ENCODE measurements around the gene CNGA2.
"Not testable (repeated sequence)": the region's sequence is repeated elsewhere in the genome, so short reads cannot be mapped to it uniquely, and the experiment has no call there.

Gene CNGA2

GRCh38 chrX:151695583-151696340, 38.8 kb upstream of the CNGA2 start:
- peaks cover 0 to 6% (median 0%) of the 10 kb centered on the region in 5 experiments for H3K9me3 ChIP-seq (ENCODE audit: control extremely low read depth in 1 of 5, control insufficient read depth in 4 of 5, insufficient read depth in 2 of 5, low read depth in 1 of 5, low read length in 4 of 5)
- H3K27me3 ChIP-seq (replicated peaks in 2 of 5; ENCODE audit: control insufficient read depth in 4 of 5, insufficient read depth in 5 of 5, low read length in 4 of 5), result peaks cover 2 to 52% (median 11%) of the 10 kb centered on the region in 5 experiments
- DNase-seq, result peak in 2 of 3 donors; percentile 10 to 30
- no peak overlapping the region for H3K27ac ChIP-seq (ENCODE audit: insufficient read depth in 1 of 2, low read depth in 1 of 2, low read length in 2 of 2, poor library complexity in 1 of 2, severe bottlenecking in 2 of 2)
- WGBS (ENCODE audit: insufficient coverage), result 44% methylated on average over 17 of the region's 19 CpGs
- CTCF ChIA-PET, result no interaction called here
- H3K4me3 ChIP-seq (ENCODE audit: control insufficient read depth in 1 of 7, extremely low read depth in 1 of 7, insufficient read depth in 4 of 7, low read depth in 2 of 7, low read length in 6 of 7), result no peak overlapping the region
- no peaks in the 10 kb centered on the region for H3K36me3 ChIP-seq (ENCODE audit: control insufficient read depth in 4 of 4, insufficient read depth in 4 of 4, low read length in 3 of 4)
- POLR2A ChIA-PET, result no interaction called here
- H3K4me1 ChIP-seq (ENCODE audit: control extremely low read depth in 1 of 4, control insufficient read depth in 4 of 4, insufficient read depth in 4 of 4, low read length in 3 of 4), result peaks cover 0 to 6% (median 0%) of the 10 kb centered on the region in 4 experiments

GRCh38 chrX:151697082-151697481, 37.5 kb upstream of the CNGA2 start:
- H3K36me3 ChIP-seq (ENCODE audit: control insufficient read depth in 4 of 4, insufficient read depth in 4 of 4, low read length in 3 of 4); H3K27ac ChIP-seq (ENCODE audit: insufficient read depth in 1 of 2, low read depth in 1 of 2, low read length in 2 of 2, poor library complexity in 1 of 2, severe bottlenecking in 2 of 2); H3K4me3 ChIP-seq (ENCODE audit: control insufficient read depth in 1 of 7, extremely low read depth in 1 of 7, insufficient read depth in 4 of 7, low read depth in 2 of 7, low read length in 6 of 7); H3K4me1 ChIP-seq (ENCODE audit: control extremely low read depth in 1 of 4, control insufficient read depth in 4 of 4, insufficient read depth in 4 of 4, low read length in 3 of 4); POLR2A ChIA-PET; CTCF ChIA-PET; DNase-seq; H3K9me3 ChIP-seq (ENCODE audit: control extremely low read depth in 1 of 5, control insufficient read depth in 4 of 5, insufficient read depth in 2 of 5, low read depth in 1 of 5, low read length in 4 of 5): not testable (repeated sequence)
- WGBS (ENCODE audit: insufficient coverage), result 98% methylated on average over 4 of the region's 8 CpGs
- peaks cover 2 to 50% (median 11%) of the 10 kb centered on the region in 5 experiments for H3K27me3 ChIP-seq (replicated peaks in 2 of 5; ENCODE audit: control insufficient read depth in 4 of 5, insufficient read depth in 5 of 5, low read length in 4 of 5)

DNA sequence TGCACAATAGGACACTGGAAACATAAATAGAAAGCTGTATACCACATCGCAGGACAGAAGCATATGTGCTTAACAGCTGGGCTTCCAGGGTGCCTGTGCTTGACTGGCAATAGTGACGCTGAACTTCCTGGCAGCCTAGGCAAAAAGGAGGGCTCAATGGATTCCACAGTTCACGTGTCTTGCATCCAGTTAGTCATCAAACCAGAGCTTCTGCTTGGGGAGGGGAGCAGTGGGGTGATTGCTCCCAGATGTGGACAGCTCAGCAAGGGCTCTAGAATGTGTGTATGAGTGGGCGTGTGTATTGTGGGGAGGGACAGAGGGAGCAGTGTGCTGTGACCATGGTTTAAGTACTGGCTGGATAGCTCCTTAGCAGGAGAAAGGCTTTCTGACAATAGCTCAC, 37.0 kb upstream of the CNGA2 start:
- 68% methylated on average over 4 of the region's 4 CpGs for WGBS (ENCODE audit: insufficient coverage)
- Histone ChIP-seq H3K36me3 (ENCODE audit: control insufficient read depth in 4 of 4, insufficient read depth in 4 of 4, low read length in 3 of 4) (no peaks in the 10 kb centered on the region), H3K4me1 (ENCODE audit: control extremely low read depth in 1 of 4, control insufficient read depth in 4 of 4, insufficient read depth in 4 of 4, low read length in 3 of 4) (peaks cover 0 to 6% (median 0%) of the 10 kb centered on the region in 4 experiments), H3K9me3 (ENCODE audit: control extremely low read depth in 1 of 5, control insufficient read depth in 4 of 5, insufficient read depth in 2 of 5, low read depth in 1 of 5, low read length in 4 of 5) (peaks cover 0 to 6% (median 0%) of the 10 kb centered on the region in 5 experiments), H3K4me3 (ENCODE audit: control insufficient read depth in 1 of 7, extremely low read depth in 1 of 7, insufficient read depth in 4 of 7, low read depth in 2 of 7, low read length in 6 of 7) (no peak overlapping the region), H3K27ac (ENCODE audit: insufficient read depth in 1 of 2, low read depth in 1 of 2, low read length in 2 of 2, poor library complexity in 1 of 2, severe bottlenecking in 2 of 2) (no peak overlapping the region), H3K27me3 (replicated peaks in 2 of 5; ENCODE audit: control insufficient read depth in 4 of 5, insufficient read depth in 5 of 5, low read length in 4 of 5) (peaks cover 2 to 50% (median 11%) of the 10 kb centered on the region in 5 experiments)
- POLR2A ChIA-PET, result no interaction called here
- no peak for DNase-seq
- CTCF ChIA-PET, result no interaction called here

DNA sequence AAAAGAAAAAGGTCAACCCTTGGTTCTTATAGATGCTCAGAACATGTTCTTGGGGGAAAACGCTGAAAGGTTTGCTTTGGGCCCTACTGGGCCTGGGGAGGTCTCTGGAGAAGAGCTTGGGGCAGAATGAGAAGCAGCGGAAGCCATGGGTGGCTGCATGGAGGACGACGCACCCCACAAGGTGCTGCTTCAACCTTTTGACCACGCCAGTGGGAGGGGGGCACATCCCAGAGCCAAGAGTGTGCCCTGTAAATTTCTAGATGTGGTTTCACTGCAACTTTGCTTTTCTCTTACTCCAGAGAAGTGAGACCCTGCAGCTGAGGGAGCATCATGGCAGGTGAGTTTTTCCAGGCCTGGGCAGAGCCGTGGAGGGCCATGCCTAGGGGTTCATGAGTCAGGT, 36.1 kb upstream of the CNGA2 start:
- 83% methylated on average over 6 of the region's 6 CpGs for WGBS (ENCODE audit: insufficient coverage)
- ChIA-PET POLR2A (no interaction called here), CTCF (no interaction called here)
- DNase-seq, result no peak
- Histone ChIP-seq H3K9me3 (ENCODE audit: control extremely low read depth in 1 of 5, control insufficient read depth in 4 of 5, insufficient read depth in 2 of 5, low read depth in 1 of 5, low read length in 4 of 5) (peaks cover 0 to 6% (median 0%) of the 10 kb centered on the region in 5 experiments), H3K27ac (ENCODE audit: insufficient read depth in 1 of 2, low read depth in 1 of 2, low read length in 2 of 2, poor library complexity in 1 of 2, severe bottlenecking in 2 of 2) (no peak overlapping the region), H3K4me1 (ENCODE audit: control extremely low read depth in 1 of 4, control insufficient read depth in 4 of 4, insufficient read depth in 4 of 4, low read length in 3 of 4) (peaks cover 0 to 6% (median 0%) of the 10 kb centered on the region in 4 experiments), H3K27me3 (replicated peaks in 2 of 5; ENCODE audit: control insufficient read depth in 4 of 5, insufficient read depth in 5 of 5, low read length in 4 of 5) (peaks cover 2 to 41% (median 11%) of the 10 kb centered on the region in 5 experiments), H3K36me3 (ENCODE audit: control insufficient read depth in 4 of 4, insufficient read depth in 4 of 4, low read length in 3 of 4) (no peaks in the 10 kb centered on the region), H3K4me3 (ENCODE audit: control insufficient read depth in 1 of 7, extremely low read depth in 1 of 7, insufficient read depth in 4 of 7, low read depth in 2 of 7, low read length in 6 of 7) (no peak overlapping the region)

DNA sequence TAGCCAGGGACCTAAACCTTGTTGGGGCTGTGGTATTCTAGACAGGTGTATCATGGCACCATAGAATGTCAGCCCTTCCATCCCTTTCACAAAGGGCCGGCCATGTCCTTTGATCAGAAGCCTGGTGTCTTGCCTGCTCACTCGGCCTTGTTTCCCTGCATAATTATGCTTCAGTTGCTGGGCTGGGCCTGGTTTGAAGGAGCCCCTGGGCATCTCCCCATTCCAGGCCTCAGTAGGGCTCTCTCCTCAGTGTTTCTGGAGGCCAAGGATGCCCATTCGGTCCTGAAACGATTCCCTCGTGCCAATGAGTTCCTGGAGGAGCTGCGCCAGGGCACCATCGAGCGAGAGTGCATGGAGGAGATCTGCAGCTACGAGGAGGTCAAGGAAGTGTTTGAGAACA, 34.8 kb upstream of the CNGA2 start:
- peaks cover 0 to 6% (median 0%) of the 10 kb centered on the region in 5 experiments for H3K9me3 ChIP-seq (ENCODE audit: control extremely low read depth in 1 of 5, control insufficient read depth in 4 of 5, insufficient read depth in 2 of 5, low read depth in 1 of 5, low read length in 4 of 5)
- WGBS (ENCODE audit: insufficient coverage), result 94% methylated on average over 8 of the region's 9 CpGs
- POLR2A ChIA-PET, result no interaction called here

DNA sequence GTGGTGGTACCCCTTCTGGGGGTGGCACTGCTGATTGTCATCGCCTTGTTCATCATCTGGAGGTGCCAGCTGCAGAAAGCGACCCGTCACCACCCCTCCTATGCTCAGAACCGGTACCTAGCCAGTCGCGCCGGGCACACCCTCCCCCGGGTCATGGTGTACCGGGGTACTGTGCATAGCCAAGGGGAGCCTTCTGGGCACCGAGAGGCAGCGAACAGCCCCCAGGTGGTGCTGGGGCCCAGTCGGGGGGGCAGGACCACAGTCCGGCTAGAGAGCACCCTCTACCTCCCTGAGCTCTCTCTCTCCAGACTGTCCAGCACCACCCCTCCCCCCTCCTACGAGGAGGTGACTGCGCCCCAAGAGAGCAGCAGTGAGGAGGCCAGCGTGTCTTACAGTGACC, 34.0 kb upstream of the CNGA2 start:
- POLR2A ChIA-PET, result no interaction called here
- no peak overlapping the region for H3K4me3 ChIP-seq (ENCODE audit: control insufficient read depth in 1 of 7, extremely low read depth in 1 of 7, insufficient read depth in 4 of 7, low read depth in 2 of 7, low read length in 6 of 7)
- no peak overlapping the region for H3K27ac ChIP-seq (ENCODE audit: insufficient read depth in 1 of 2, low read depth in 1 of 2, low read length in 2 of 2, poor library complexity in 1 of 2, severe bottlenecking in 2 of 2)
- WGBS (ENCODE audit: insufficient coverage), result 93% methylated on average over 9 of the region's 16 CpGs
- peaks cover 1 to 30% (median 10%) of the 10 kb centered on the region in 5 experiments for H3K27me3 ChIP-seq (replicated peaks in 2 of 5; ENCODE audit: control insufficient read depth in 4 of 5, insufficient read depth in 5 of 5, low read length in 4 of 5)
- CTCF ChIA-PET, result no interaction called here
- H3K36me3 ChIP-seq (ENCODE audit: control insufficient read depth in 4 of 4, insufficient read depth in 4 of 4, low read length in 3 of 4), result no peaks in the 10 kb centered on the region
- peaks cover 0 to 3% (median 0%) of the 10 kb centered on the region in 5 experiments for H3K9me3 ChIP-seq (ENCODE audit: control extremely low read depth in 1 of 5, control insufficient read depth in 4 of 5, insufficient read depth in 2 of 5, low read depth in 1 of 5, low read length in 4 of 5)
- no peak for DNase-seq
- H3K4me1 ChIP-seq (ENCODE audit: control extremely low read depth in 1 of 4, control insufficient read depth in 4 of 4, insufficient read depth in 4 of 4, low read length in 3 of 4), result peaks cover 0 to 2% (median 0%) of the 10 kb centered on the region in 4 experiments

More for the DNA sequence above, 34.8 kb upstream of the CNGA2 start:
- CTCF ChIA-PET, result no interaction called here
- peaks cover 2 to 35% (median 10%) of the 10 kb centered on the region in 5 experiments for H3K27me3 ChIP-seq (replicated peaks in 2 of 5; ENCODE audit: control insufficient read depth in 4 of 5, insufficient read depth in 5 of 5, low read length in 4 of 5)
- no peak overlapping the region for H3K27ac ChIP-seq (ENCODE audit: insufficient read depth in 1 of 2, low read depth in 1 of 2, low read length in 2 of 2, poor library complexity in 1 of 2, severe bottlenecking in 2 of 2)
- H3K4me1 ChIP-seq (ENCODE audit: control extremely low read depth in 1 of 4, control insufficient read depth in 4 of 4, insufficient read depth in 4 of 4, low read length in 3 of 4), result peaks cover 0 to 6% (median 0%) of the 10 kb centered on the region in 4 experiments
- no peak overlapping the region for H3K4me3 ChIP-seq (ENCODE audit: control insufficient read depth in 1 of 7, extremely low read depth in 1 of 7, insufficient read depth in 4 of 7, low read depth in 2 of 7, low read length in 6 of 7)
- no peaks in the 10 kb centered on the region for H3K36me3 ChIP-seq (ENCODE audit: control insufficient read depth in 4 of 4, insufficient read depth in 4 of 4, low read length in 3 of 4)
- DNase-seq, result no peak

- Histone ChIP-seq H3K4me1 (ENCODE audit: control extremely low read depth in 1 of 4, control insufficient read depth in 4 of 4, insufficient read depth in 4 of 4, low read length in 3 of 4) (no peaks in the 10 kb centered on the region), H3K27me3 (replicated peaks in 2 of 5; ENCODE audit: control insufficient read depth in 4 of 5, insufficient read depth in 5 of 5, low read length in 4 of 5) (peaks cover 0 to 25% (median 10%) of the 10 kb centered on the region in 5 experiments), H3K4me3 (ENCODE audit: control insufficient read depth in 1 of 7, extremely low read depth in 1 of 7, insufficient read depth in 4 of 7, low read depth in 2 of 7, low read length in 6 of 7) (no peak overlapping the region), H3K9me3 (ENCODE audit: control extremely low read depth in 1 of 5, control insufficient read depth in 4 of 5, insufficient read depth in 2 of 5, low read depth in 1 of 5, low read length in 4 of 5) (peaks cover 0 to 3% (median 0%) of the 10 kb centered on the region in 5 experiments), H3K36me3 (ENCODE audit: control insufficient read depth in 4 of 4, insufficient read depth in 4 of 4, low read length in 3 of 4) (no peaks in the 10 kb centered on the region), H3K27ac (ENCODE audit: insufficient read depth in 1 of 2, low read depth in 1 of 2, low read length in 2 of 2, poor library complexity in 1 of 2, severe bottlenecking in 2 of 2) (no peak overlapping the region)
- ChIA-PET CTCF (no interaction called here), POLR2A (no interaction called here)
- WGBS (ENCODE audit: insufficient coverage), result 100% methylated on average over 1 of the region's 4 CpGs
- DNase-seq, result no peak
Observed at GRCh38 chrX:151701071-151701470, 33.5 kb upstream of the CNGA2 start.
